ENCODE results near the gene MRPS14.
"Not testable (repeated sequence)": the region's sequence is repeated elsewhere in the genome, so short reads cannot be mapped to it uniquely, and the experiment has no call there.

The MRPS14 gene

DNA sequence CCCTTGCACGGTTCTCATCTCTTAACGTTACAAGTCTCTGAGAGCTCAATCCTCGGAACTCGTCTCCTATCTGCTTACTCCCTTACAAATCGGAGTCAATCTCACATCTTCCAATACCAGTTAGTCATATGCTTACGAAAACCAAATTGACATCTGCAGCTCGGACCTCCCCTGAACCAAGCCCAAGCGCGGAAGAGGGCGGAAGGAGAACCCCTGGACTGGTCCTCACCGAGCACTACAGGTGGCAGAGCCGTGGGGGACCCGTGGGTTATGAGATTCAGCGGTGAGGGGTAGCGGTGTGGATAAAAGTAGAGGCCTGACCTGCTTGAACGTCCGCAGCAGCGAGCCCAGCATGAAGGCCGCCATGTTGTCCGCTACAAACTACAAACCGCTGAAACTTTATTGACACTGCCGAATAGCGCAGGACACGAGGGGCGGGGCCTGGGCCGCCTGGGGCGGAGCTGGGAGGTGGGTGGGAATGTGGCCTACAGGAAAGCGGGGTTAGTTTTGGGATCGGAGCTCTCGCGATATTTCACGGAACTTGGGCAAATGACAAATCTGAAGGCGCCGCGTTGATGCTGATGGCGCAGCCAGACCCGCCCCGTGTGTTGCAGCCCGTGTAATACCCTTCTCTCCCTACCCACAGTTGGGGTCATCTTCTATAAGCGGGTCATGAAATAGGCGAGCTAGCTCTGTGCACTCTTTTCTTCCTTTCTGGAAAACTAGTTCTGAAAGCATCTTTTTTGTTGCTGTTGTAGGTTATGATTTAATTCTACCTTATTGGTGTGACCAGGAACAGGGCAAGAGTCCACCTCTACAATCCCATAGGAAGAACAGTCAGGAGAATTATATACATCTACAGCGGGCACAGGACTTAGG, at the start of gene MRPS14:
TSS of gene MRPS14 (minus strand) at position 383 of the 879 bp plus-strand sequence. CDS start at position 366, 17 bp downstream.
- DNase-seq: peak; percentile 92

DNA sequence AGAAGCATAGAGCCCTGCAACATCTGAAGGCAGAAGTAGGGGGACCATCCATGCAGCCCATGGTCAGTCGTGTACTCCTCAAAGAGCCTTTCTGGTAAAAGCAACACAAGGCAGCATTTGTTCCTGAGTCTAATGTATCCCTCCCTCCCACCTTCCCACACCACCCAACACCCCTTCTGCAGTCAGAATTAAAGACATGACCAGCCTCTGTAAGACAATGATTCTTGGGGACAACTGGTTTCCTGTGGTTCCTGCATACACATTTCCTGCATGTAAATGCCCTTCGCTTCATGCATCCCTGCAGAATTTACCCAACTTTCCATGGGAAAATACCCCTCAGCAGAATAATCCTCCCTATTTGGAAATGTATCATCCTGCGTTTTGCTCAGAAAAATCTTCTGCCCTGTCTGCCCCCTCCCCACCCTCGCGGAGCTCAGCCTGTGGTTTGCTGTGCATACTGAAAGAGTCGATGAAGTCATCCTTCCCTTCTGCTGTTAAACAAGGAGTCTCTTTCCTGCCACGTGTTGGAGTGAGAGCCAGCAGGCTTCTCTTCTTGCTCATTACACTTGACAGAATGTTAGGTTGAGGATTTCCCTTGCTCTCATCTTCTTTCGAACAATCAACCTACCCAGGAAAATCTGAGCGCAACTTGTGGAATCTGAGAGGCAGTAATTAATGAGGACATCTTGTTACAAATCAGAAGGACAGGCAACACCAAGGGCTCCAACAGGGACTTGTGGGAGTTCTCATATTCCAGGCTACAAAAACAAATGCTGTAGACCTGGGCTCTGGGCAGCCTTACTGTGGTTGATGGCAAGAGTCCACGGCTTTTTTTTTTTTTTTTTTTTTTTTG, 49.1 kb upstream of the MRPS14 start:
- peak; percentile 59 for DNase-seq

DNA sequence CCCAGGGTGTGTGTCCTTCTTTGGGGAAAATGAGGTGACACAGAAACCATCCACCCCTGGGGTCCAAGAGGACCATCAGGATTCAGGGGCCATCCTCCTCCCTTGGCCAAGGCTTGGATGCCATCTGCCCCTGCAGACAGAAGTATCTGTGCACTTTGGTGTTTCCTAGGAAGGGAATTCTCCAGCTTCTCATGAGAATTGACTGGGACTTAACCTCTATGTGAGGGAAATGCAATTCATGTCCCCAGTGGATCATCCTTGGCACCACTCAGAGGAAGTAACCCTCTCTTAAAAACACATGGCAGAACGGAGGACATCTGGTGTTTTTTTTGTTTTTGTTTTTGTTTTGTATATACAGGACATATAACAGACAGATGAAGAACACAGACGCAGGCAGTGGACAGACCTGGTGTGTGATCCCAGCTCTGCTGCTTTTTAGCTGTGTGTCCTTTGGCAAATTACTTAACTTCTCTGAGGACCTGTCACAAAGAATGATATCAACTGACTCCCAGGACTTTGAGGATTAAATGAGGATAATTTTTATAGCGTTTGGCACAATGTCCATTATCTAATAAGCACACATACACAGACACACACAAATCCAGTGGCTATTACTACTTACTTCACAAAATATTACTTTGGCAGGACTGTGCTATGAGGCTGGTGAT, 48.2 kb upstream of the MRPS14 start:
- no peak for DNase-seq

DNA sequence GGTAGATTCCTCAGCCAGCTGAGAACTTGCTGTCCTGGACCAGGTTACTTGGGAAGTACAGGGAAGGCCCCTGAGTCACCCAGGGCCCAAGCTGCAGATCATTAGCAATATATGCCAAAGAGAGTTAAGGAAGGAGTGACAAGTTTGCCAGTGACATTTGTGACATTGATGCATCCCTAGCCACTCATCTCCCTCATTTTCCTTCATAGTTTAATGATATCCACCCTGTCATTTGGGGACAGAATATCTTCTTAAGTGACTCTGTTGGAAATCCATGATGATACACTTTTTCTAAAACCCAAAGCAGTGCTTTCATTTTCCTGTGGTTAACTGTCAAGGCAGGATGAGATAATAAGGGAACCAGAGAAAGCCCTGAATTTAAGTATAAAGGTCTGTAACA, 47.6 kb upstream of the MRPS14 start:
- DNase-seq: no peak

DNA sequence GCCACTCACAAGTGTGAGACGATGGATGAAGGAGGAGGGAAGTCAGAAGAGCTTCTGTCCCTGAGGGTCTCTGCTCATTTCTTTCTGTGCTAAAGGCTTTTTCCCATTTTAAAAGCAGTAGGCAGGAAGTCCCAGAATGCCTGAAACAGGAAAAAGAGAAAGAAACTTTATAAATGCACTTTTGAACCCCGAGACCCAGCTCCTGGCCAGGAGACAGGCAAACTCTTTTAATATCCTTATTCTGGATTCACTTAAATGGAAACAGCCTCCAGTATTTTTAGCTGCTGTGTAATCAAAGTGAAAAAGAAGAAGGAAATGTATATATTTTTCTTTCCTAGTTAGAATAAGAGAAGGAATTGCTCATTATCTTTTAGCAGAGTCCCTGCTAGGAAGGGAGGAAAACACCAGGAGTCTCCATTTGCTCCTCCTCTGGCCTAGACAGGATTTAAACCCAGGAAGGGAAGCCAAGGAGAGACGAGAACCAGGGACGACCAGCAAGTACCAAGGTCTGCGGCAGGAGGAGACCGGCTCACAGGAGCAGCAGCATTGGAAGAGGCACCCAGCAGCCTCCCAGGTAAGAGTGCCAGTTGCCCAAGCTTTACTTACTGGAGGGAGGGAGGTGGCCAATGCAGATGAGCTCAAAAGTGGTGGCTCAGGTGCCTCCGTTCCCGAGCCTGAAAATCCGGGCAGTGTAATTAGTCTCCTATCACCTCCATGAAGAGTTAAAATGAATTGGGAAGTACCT, 44.3 kb upstream of the MRPS14 start, which contains the start of gene TNN:
TSS of gene TNN (plus strand) at position 472 of the 745 bp plus-strand sequence. CDS start 9,586 bp downstream, outside the sequence.
- no peak for DNase-seq

DNA sequence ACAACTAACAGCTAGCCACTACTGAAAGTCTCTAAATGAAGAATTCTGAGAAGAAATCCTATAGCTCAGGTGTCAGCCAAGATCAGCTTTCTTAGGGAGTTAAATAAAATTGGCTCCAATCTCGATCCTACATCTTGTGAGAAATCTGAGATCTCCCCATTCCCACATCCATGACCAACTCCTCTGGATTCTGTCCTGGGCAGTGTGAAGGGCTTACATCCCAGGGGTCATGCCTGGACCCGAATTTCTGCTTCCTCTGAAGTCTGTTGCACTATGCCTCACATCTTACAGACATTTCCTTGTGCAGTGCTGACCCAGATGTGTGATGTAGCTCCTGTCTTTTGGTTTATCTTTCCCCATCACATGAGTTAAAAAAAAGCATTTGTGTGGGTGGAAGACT, 39.6 kb upstream of the MRPS14 start:
- no peak for DNase-seq

DNA sequence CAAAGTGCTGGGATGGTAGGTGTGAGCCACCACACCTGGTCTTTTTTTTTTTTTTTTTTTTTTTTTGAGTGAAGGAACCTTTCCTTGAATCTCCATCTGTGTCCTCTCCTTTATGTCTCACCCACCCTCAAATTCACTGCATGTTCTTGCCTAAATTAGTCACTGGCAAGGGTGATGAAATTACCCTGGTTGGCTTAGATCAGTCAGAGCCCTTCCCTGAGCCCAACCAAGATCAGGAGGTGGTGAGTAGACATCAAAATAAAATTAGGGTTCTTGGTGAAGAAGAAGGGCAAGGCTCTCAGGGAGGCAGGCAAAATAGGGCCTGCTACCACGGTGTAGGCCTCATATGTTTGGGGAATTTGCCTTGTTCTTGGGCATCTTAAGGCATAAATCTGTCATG, 39.1 kb upstream of the MRPS14 start:
- DNase-seq: no peak

DNA sequence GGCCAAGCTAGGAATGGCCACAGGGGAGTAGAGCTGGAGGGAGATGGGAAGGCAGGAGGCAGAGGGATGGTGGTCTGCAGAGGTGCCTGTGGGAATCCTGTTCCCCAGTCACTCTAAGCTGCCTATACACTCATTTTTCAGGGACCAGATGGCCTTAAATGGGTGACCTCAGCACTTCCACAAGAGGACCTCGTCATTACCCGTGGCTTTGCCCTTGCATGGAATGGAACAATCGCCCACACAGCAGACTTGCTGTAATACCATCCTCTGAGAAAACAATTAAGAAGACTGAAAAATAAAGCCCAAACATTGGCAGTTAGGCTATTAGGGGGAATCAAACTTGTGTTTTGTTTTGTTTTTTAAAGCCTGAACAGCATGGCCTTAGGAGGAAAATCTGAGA, 31.5 kb upstream of the MRPS14 start:
- DNase-seq: no peak

DNA sequence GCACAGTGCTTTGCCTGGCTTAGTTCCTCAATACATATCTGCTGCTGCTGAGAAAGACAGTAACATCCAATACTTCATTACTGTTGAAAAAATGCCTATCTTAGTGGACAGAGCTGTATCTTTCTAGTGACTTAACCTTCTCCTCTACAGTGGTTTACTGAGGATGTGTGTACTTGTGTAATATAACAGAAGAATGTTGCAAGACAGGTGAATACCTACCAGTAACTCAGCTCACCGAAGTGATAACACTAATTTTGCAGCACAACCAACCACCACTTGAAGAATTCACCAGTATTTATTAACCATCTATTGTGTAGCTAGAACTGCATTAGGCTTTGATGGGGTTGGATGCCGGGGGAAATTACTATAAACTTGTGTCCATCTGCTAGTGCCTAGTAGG, 27.8 kb upstream of the MRPS14 start:
- no peak for DNase-seq

DNA sequence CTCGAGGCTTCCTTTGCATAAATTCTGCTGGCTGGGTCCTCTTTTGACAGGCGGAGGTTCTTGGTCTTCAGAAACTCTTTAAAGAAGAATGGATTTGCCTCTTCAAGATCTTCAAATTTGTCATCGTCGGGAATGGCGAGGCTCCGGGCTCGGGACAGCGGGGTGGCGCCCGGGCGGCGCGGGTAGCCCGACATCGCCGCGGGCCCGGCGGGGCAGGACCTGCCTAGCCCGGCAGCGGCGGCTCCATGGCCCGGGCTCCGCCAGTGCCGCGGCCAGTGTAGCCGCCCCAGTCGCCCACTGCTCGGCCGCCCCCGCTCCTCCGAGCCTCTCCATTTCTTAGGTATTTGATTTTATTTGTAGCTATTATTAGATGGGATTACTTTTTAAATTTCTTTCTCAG, 22.3 kb upstream of the MRPS14 start:
- DNase-seq: no peak

DNA sequence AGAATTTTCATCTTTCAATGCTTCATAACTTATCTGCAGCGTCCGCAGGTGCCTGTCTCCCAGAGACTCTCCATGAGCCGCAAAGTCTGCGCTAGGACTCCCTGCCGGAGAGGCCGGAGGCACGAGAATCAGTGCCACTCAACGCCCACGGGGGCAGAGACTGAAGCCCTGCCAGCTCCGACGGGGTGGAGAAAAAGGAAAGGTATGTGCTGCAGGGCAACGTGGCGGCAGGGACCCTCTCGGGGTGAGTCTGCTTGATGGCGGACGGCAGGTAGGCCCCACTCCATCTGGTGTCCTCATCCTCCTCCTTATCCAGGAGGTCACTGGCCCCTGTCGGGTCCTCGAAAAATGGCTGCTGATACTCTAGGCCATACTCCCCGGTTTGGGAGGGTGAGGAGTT, 21.9 kb upstream of the MRPS14 start:
- no peak for DNase-seq

DNA sequence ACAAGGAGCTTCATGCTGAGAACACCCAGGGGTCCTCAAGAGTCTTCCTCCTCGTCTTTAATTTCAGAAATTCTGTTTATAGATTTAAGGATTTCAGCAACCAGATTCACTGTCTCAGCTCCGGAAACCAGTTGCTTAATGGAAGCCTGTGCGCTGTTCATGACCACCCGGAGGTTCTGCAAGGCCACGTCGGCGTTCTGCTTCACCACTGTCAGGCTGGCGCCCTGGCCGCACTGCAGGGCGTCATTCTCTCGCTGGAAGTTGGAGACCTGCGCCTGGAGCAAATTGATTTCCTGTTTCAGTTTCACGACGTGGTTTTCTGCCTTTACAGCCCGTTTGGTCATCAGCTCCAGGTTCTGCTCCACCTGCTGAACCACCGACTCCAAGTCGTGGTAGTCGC, 21.4 kb upstream of the MRPS14 start:
- DNase-seq: not testable (repeated sequence)

DNA sequence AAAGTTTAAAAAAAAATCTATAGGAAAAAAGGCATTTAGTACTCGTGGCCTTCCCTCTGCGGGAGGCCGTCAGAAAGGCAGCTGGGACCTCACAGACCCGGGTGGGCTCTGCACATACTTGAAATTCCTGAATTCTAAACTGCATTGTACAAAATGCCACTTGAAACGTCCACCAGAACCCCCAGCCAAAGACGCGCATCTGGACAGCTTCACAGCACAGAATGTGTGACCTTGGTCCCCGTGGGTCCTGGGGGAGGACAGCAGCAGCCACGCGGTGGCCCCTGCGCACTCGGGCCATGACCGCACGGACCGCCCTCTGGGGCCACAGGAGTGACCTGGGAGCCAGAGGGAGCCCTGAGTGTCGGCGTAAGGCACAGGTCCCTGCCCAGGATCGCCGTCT, 20.6 kb upstream of the MRPS14 start:
- DNase-seq: no peak

DNA sequence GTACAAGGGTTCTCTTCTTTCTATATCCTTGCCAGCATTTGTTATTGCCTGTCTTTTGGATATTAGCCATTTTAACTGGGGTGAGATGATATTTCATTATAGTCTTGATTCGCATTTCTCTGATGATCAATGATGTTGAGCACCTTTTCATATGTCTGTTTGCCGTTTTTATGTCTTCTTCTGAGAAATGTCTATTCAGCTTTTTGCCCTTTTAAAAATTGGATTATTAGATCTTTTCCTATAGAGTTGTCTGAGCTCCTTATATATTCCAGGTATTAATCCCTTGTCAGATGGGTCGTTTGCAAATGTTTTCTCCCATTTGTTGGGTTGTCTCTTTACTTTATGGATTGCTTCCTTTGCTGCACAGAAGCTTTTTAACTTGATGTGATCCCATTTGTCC, 19.4 kb upstream of the MRPS14 start:
- no peak for DNase-seq

DNA sequence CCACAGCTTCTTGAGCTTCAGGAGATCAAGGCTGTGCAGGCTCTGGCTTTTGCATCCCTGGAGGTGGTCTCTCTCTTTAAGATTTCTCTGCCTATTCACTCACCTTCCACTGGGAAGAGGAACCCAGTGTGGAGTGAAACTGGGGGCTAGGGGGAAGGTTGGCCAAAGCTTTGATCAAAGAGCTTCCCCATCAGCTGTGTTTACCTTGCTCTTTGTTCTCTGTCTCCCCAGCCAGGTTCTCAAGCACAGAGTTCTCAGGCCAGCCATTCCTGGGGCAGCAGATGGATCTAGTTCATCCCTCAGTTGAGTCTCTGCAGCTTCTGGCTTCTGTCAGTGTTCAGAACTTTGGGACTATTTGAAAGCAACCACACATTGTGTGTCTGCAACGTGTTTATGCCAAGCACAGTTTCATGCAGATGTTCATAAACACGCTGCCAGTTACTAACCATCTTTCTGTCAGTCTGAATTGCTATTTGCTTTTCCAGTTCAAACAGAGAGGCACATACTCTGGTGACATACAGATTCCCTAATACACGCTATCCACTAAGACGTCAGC, 17.2 kb upstream of the MRPS14 start:
- no peak for DNase-seq

DNA sequence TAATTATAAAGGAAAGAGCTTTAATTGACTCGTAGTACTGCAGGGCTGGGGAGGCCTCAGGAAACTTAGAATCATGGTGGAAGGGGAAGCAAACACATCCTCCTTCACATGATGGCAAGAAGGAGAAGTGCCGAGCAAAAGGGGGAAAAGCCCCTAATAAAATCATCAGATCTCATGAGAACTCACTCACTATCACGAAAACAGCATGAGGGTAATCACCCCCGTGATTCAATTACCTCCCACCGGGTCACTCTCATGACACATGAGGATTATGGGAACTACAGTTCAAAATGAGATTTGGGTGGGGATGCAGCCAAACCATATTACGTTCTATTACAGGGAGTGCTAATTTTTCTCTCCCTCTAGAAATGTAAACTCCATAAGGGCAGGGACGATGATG, 14.2 kb upstream of the MRPS14 start:
- DNase-seq: no peak

DNA sequence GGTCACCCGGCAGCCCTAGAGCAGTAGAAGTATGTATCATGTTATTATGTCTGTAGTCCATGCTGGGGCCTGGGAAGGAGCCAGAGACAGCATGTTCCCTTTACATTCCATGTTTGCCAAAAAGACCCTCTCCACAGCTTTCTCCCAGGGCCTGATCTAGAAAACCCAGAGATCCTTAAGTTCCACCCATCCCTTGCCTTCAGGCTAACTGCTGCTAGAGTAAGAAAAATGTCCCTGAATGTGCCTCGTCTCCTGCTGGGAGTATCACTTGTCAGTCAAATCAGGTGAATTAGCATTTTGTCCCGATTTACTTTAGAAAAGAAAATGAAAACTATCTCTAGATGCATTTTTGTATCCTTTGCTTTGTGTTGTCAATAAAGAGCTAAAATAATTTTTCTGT, 13.3 kb upstream of the MRPS14 start:
- no peak for DNase-seq

DNA sequence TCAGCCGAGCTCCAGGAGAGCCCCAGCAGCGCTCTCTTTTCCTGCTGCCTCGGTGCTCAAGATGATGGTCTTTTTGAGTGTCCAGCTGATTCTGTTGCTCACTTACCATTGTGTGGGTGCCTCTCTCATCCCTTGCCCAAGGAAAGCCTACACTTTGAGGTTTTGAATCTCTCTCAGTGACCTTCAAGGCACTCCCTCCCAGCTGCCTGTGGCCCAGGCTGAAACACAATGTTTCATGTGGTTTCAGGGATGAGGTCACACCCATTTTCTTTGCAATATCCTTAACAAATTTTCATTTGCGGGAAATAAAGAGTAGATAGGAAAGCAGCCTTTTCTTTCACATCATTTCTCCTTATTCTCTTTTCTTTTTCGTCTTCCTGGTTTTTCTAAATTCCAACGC, 12.6 kb upstream of the MRPS14 start:
- no peak for DNase-seq

DNA sequence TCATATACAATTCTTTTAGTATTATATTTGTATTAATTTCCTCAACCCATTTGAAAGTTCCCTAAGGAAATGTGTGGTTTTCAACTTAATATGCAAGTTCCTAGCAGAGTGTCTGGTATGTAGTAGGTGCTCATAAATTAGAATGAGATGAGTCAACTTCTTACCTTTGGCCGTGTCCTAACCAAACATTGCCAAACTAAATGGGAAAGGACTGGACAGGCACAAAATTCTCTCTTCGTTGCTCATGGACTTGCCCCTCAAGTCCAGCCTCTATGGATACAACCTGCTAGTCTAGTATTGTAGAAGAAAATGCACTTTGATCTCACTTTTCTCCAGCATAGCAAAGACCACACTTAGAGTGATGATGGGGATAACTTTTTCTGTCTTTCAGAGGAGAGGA, 11.6 kb upstream of the MRPS14 start:
- no peak for DNase-seq

DNA sequence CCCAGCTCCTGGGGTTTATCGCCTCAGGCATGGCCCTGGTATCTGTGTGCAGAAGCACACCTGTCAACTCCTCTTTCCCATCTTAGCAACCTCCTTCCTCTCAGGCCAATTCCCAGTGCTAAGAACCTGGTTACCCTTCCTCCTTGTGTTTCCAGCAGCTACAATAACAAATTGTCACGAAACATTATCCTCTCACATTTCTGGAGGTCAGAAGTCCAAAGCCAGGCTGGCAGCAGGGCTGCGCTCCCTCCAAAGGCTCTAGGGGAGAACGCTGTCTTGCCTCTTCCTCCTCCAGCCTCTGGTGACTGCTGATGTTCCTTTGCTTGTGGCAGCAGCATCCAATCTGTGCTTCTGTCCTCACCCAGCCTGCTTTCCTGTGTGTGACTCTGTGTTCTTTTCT, 10.7 kb upstream of the MRPS14 start:
- DNase-seq: no peak

DNA sequence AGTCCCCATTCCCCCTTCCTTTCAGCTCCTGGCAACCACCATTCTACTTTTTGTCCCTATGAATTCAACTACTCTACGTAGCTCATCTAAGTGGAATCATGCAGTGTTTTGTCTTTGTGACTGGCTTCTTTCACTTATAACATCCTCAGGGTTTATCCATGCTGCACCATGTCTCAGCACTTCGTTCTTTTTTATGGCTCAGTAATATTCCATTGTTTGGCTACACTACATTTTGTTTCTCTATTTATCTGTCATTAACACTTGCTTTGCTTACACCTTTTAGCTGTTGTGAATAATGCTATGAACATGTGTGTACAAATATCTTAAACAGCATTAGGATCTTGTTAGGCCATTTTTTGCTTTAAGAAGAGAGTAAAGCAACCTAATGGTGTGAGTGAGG, 1.5 kb upstream of the MRPS14 start:
- no peak for DNase-seq

DNA sequence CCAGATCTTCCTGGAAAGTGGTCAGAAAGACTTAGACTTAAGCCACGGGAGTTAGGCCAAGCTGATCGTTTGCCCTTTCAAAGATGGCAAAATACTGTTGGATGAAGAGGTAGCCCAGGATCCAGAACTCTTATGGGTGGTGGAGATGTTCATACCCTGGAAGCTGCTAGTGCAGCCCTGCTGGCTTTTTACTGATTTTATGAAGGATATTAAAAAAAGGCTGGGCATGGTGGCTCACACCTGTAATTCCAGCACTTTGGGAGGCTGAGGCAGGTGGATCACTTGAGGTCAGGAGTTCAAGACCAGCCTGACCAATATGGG, 657 bp upstream of the MRPS14 start:
- not testable (repeated sequence) for DNase-seq

DNA sequence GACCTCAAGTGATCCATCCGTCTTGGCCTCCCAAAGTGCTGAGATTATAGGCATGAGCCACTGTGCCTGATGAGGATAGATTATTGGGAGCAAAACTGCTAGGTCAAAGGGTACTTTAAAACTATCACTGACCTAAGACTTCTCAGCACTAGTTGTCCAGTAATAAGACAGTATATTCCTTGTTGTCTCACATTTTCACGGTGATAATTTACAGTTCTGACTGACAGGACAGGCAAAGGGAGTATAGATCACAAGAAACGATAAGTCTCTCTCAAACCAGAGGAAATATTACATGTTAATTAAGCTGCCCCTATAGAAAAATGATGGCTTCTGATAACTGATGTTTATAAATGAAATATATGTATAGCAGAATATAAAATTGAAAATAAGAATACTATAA, 3.7 kb downstream of the MRPS14 start:
- no peak for DNase-seq

Data from GDM1 (cell line).